CD14-positive monocyte (primary cell): ENCODE results near the gene NIPBL. TPM values are rescaled to one million over a fixed set of nuclear protein-coding genes. Genes with fewer than 3 reads are reported as not detected.
A peak's percentile ranks its signal among the peaks of the same experiment; 100 is the strongest.

ENCODE experiments used
- DNase-seq, 3 donors: peaks; one replicate each; pipeline ENCODE4 v3.0.0-alpha.2; 2011 to 2022
- H2AFZ ChIP-seq: 2 replicates; pipeline ENCODE4 v1.6.0; 2012; ENCODE audit warnings: mild to moderate bottlenecking, low read depth, low read length, inconsistent platforms; ENCODE audit not compliant: insufficient read depth, poor library complexity, severe bottlenecking
- H3K27ac ChIP-seq, 2 donors: 1 replicate in 1 of 2; 2 replicates in 1 of 2; pipeline ENCODE4 v1.5.1; 2012 to 2013; ENCODE audit warnings: low read length in 2 of 2, control low read depth in 1 of 2, inconsistent platforms in 1 of 2, low read depth in 1 of 2, mild to moderate bottlenecking in 1 of 2
- H3K27me3 ChIP-seq, 2 donors: one replicate each; pipeline versions ENCODE4 v1.6.0 to v1.6.1; 2011 to 2013; ENCODE audit warnings: low read length in 2 of 2; ENCODE audit not compliant: control insufficient read depth in 2 of 2, insufficient read depth in 2 of 2
- H3K36me3 ChIP-seq, 2 donors: replicated peaks in 1 of 2; 1 replicate in 1 of 2; 2 replicates in 1 of 2; pipeline versions ENCODE4 v1.5.1 to v1.6.1; 2012 to 2013; ENCODE audit warnings: low read length in 2 of 2, control low read depth in 1 of 2, inconsistent platforms in 1 of 2, mild to moderate bottlenecking in 1 of 2; ENCODE audit not compliant: insufficient read depth in 2 of 2, control insufficient read depth in 1 of 2
- H3K4me1 ChIP-seq, 2 donors: 1 replicate in 1 of 2; 2 replicates in 1 of 2; pipeline versions ENCODE4 v1.5.1 to v1.6.1; 2012 to 2013; ENCODE audit warnings: low read length in 2 of 2, control low read depth in 1 of 2, inconsistent platforms in 1 of 2, mild to moderate bottlenecking in 1 of 2, moderate library complexity in 1 of 2; ENCODE audit not compliant: insufficient read depth in 2 of 2, control insufficient read depth in 1 of 2
- H3K4me2 ChIP-seq: replicated peaks from 2 replicates; pipeline ENCODE3; 2012; ENCODE audit warnings: low read length, moderate library complexity, mild to moderate bottlenecking; ENCODE audit not compliant: poor library complexity, severe bottlenecking; ENCODE audit errors: extremely low read depth
- H3K4me3 ChIP-seq, 3 experiments: fragments of 200-600 bp in 1 of 3; sonication (generic) in 1 of 3; replicated peaks in 1 of 3; 1 replicate in 2 of 3; 2 replicates in 1 of 3; pipeline ENCODE4 v1.5.1; 2011 to 2013; ENCODE audit warnings: low read length in 3 of 3, mild to moderate bottlenecking in 3 of 3, control low read depth in 2 of 3, low read depth in 2 of 3, inconsistent platforms in 1 of 3, moderate library complexity in 1 of 3
- H3K79me2 ChIP-seq: 2 replicates; pipeline ENCODE4 v1.6.0; 2012; ENCODE audit warnings: mild to moderate bottlenecking, control low read depth, inconsistent platforms, low read length, moderate library complexity; ENCODE audit not compliant: insufficient read depth
- H3K9ac ChIP-seq: 2 replicates; pipeline ENCODE4 v1.6.0; 2017; ENCODE audit warnings: low read length, mild to moderate bottlenecking; ENCODE audit not compliant: insufficient read depth, poor library complexity, severe bottlenecking
- H3K9me3 ChIP-seq, 2 donors: replicated peaks in 1 of 2; 1 replicate in 1 of 2; 2 replicates in 1 of 2; pipeline versions ENCODE4 v1.5.1 to v1.6.1; 2012 to 2013; ENCODE audit warnings: low read length in 2 of 2, control low read depth in 1 of 2; ENCODE audit not compliant: control insufficient read depth in 1 of 2, insufficient read depth in 1 of 2
- H4K20me1 ChIP-seq: 2 replicates; pipeline ENCODE4 v1.6.0; 2012; ENCODE audit warnings: mild to moderate bottlenecking, low read length, control low read depth, moderate library complexity; ENCODE audit not compliant: insufficient read depth
- H3K27ac Mint-ChIP-seq, 7 donors: one replicate each; pipeline ENCODE4 v1.8.0; 2020; ENCODE audit warnings: mild to moderate bottlenecking in 7 of 7, mixed read lengths in 7 of 7, moderate library complexity in 6 of 7, inconsistent platforms in 2 of 7
- H3K27me3 Mint-ChIP-seq, 3 donors: one replicate each; pipeline ENCODE4 v1.8.0; 2021 to 2022; ENCODE audit warnings: low read depth in 3 of 3, mild to moderate bottlenecking in 3 of 3, mixed read lengths in 3 of 3, moderate library complexity in 3 of 3, inconsistent platforms in 1 of 3
- H3K36me3 Mint-ChIP-seq, 2 donors: one replicate each; pipeline ENCODE4 v1.8.0; 2020; ENCODE audit warnings: mixed read lengths in 2 of 2, inconsistent platforms in 1 of 2, mild to moderate bottlenecking in 1 of 2
- H3K4me1 Mint-ChIP-seq: one replicate; pipeline ENCODE4 v1.8.0; 2020; ENCODE audit warnings: mild to moderate bottlenecking, mixed read lengths
- H3K4me3 Mint-ChIP-seq, 2 donors: one replicate each; pipeline ENCODE4 v1.8.0; 2020; ENCODE audit warnings: mild to moderate bottlenecking in 2 of 2, mixed read lengths in 2 of 2, moderate library complexity in 1 of 2
- H3K9me3 Mint-ChIP-seq, 7 donors: one replicate each; pipeline ENCODE4 v1.8.0; 2020 to 2022; ENCODE audit warnings: mixed read lengths in 7 of 7, mild to moderate bottlenecking in 6 of 7, moderate library complexity in 6 of 7, inconsistent platforms in 2 of 7
- intact Hi-C, 2 donors: fragments of 100-400 bp; cut with micrococcal nuclease; formaldehyde crosslinking; loops; one replicate each; pipeline versions ENCODE4 v1.15.0 to v1.15.1; 2023
- polyA plus RNA-seq, 3 donors: library from polyadenylated mRNA; depleted of rRNA in 1 of 3; unstranded in 2 of 3; stranded (reverse) in 1 of 3; fragments of 300-500 nt in 2 of 3; fragments of >200 nt in 1 of 3; fragmentation: Illumina TruSeq in 2 of 3; gene quantifications; 1 replicate in 2 of 3; 2 replicates in 1 of 3; pipeline ENCODE4 v1.2.3, GENCODE V29; 2012 to 2021
- TF ChIP-seq, protein P1 (sequence below): fragments of 200-600 bp; IDR thresholded peaks from one replicate; pipeline ENCODE4 v1.8.0; 2022; ENCODE audit warnings: antibody characterized with exemption, mild to moderate bottlenecking

Gene NIPBL
- polyA plus RNA-seq, 3 donors = 6.6 to 36.0 (median 16.2) TPM

DNA sequence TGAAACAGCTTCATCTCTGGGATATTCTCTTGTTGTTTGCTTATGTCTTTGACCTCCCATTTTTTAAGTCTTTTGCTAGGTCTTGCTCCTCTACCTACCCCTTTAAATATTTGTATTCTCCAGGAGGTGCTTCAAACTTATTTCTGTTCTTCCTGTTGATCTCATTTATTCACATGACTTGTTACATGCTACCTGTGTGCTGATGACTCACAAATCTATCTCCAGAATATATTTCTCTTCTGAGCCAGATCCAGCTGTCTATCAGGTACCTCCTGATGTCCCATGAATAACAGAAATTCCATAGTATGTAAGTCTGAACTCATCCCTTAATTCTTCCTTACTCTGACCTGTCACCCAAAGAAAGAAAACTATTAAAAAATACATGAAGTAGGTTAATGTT, 11.0 kb downstream of the NIPBL start:
- Mint-ChIP-seq H3K27me3 (no peaks in the 10 kb centered on the region), H3K27ac (peak overlapping the region in 2 of 7 donors; percentile 3 to 45), H3K4me1 (peaks cover 40% of the 10 kb centered on the region), H3K9me3 (peaks cover 0 to 1% (median 0%) of the 10 kb centered on the region in 7 donors), H3K36me3 (peaks cover 16 to 25% of the 10 kb centered on the region in 2 donors), H3K4me3 (no peak overlapping the region)
- TF ChIP-seq, protein P1, sequence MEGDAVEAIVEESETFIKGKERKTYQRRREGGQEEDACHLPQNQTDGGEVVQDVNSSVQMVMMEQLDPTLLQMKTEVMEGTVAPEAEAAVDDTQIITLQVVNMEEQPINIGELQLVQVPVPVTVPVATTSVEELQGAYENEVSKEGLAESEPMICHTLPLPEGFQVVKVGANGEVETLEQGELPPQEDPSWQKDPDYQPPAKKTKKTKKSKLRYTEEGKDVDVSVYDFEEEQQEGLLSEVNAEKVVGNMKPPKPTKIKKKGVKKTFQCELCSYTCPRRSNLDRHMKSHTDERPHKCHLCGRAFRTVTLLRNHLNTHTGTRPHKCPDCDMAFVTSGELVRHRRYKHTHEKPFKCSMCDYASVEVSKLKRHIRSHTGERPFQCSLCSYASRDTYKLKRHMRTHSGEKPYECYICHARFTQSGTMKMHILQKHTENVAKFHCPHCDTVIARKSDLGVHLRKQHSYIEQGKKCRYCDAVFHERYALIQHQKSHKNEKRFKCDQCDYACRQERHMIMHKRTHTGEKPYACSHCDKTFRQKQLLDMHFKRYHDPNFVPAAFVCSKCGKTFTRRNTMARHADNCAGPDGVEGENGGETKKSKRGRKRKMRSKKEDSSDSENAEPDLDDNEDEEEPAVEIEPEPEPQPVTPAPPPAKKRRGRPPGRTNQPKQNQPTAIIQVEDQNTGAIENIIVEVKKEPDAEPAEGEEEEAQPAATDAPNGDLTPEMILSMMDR = no peak
- Histone ChIP-seq H3K36me3 (peaks cover 0 to 15% of the 10 kb centered on the region in 2 donors), H3K27ac (peak overlapping the region in 1 of 2 donors; percentile 2), H2AFZ (no peak overlapping the region), H3K4me2 (no peak overlapping the region), H3K79me2 (peaks cover 98% of the 10 kb centered on the region), H3K4me1 (peaks cover 7 to 17% of the 10 kb centered on the region in 2 donors), H4K20me1 (peaks cover 98% of the 10 kb centered on the region), H3K4me3 (no peak overlapping the region), H3K27me3 (no peaks in the 10 kb centered on the region), H3K9ac (no peak overlapping the region), H3K9me3 (no peaks in the 10 kb centered on the region)
- no peak for DNase-seq
- intact Hi-C loops = loop anchor here in 1 of 2 donors (10.0 kb wide), 1 partner anchor 47 kb away; no protein-coding TSS in a partner anchor

DNA sequence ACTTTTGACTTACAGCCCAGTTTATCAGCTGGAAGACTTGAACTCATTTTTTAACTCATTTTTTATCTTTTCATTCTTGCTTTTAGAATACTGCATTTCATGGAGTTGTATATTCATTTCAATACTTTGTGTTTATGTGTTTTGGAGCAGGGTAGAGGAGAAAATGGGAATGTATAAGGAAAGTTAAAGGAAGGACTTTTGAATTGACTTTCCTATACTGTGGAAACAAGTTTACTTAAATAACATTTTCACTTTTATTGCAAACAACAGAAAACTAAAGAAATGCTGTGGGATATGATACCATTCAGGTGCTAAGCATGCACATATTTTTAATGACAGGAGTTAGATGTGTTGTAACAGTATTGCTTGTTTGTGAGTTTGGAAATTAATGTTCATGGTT, 11.7 kb downstream of the NIPBL start:
- no peak overlapping the region for H3K9ac ChIP-seq
- H3K4me3 ChIP-seq = no peak overlapping the region
- H3K27me3 Mint-ChIP-seq = no peaks in the 10 kb centered on the region
- H3K79me2 ChIP-seq = peaks cover 98% of the 10 kb centered on the region
- H4K20me1 ChIP-seq = peaks cover 98% of the 10 kb centered on the region
- peak overlapping the region in 2 of 7 donors; percentile 41 to 48 for H3K27ac Mint-ChIP-seq
- peaks cover 7 to 12% of the 10 kb centered on the region in 2 donors for H3K4me1 ChIP-seq
- H3K9me3 ChIP-seq = no peaks in the 10 kb centered on the region
- intact Hi-C loops = loop anchor here in 1 of 2 donors (10.0 kb wide), 1 partner anchor 46 kb away; no protein-coding TSS in a partner anchor
- H3K36me3 ChIP-seq = peaks cover 0 to 15% of the 10 kb centered on the region in 2 donors
- TF ChIP-seq, protein P1 = no peak
- H3K4me3 Mint-ChIP-seq = no peak overlapping the region
- peaks cover 16 to 25% of the 10 kb centered on the region in 2 donors for H3K36me3 Mint-ChIP-seq
- no peaks in the 10 kb centered on the region for H3K27me3 ChIP-seq
- DNase-seq = no peak
- no peak overlapping the region for H2AFZ ChIP-seq
- H3K4me1 Mint-ChIP-seq = peaks cover 40% of the 10 kb centered on the region
- H3K27ac ChIP-seq = no peak overlapping the region
- H3K9me3 Mint-ChIP-seq = peaks cover 0 to 1% (median 0%) of the 10 kb centered on the region in 7 donors
- no peak overlapping the region for H3K4me2 ChIP-seq
